Measurements from ENCODE around the gene ZNF787. TPM values are rescaled to one million over a fixed set of nuclear protein-coding genes. Genes with fewer than 3 reads are reported as not detected.

The ZNF787 gene
- polyA plus RNA-seq, 1 donor from 2014 or later = 2.8 TPM

GRCh38 chr19:56138069-56138468, 17.0 kb upstream of the ZNF787 start:
- Mint-ChIP-seq H3K9me3 (no peaks in the 10 kb centered on the region), H3K4me1 (peaks cover 21 to 25% (median 21%) of the 10 kb centered on the region in 3 donors), H3K27ac (no peak overlapping the region), H3K27me3 (no peaks in the 10 kb centered on the region), H3K36me3 (peaks cover 2% of the 10 kb centered on the region), H3K4me3 (peak overlapping the region in 2 of 4 donors; percentile 74 to 89)

- no peaks in the 10 kb centered on the region for H3K9me3 Mint-ChIP-seq
- H3K4me3 Mint-ChIP-seq = peak overlapping the region in 2 of 4 donors; percentile 75 to 89
- H3K36me3 Mint-ChIP-seq = peaks cover 2% of the 10 kb centered on the region
- no peaks in the 10 kb centered on the region for H3K27me3 Mint-ChIP-seq
- H3K4me1 Mint-ChIP-seq = peaks cover 21 to 25% (median 21%) of the 10 kb centered on the region in 3 donors
- no peak overlapping the region for H3K27ac Mint-ChIP-seq
Measured at GRCh38 chr19:56137405-56137804, 16.3 kb upstream of the ZNF787 start.

- Mint-ChIP-seq H3K27ac (no peak overlapping the region), H3K27me3 (no peaks in the 10 kb centered on the region), H3K4me3 (no peak overlapping the region), H3K9me3 (no peaks in the 10 kb centered on the region), H3K4me1 (peaks cover 16 to 21% (median 17%) of the 10 kb centered on the region in 3 donors), H3K36me3 (peaks cover 2% of the 10 kb centered on the region)
Measured at GRCh38 chr19:56136362-56136761, 15.3 kb upstream of the ZNF787 start.

- Mint-ChIP-seq H3K27me3 (no peaks in the 10 kb centered on the region), H3K9me3 (no peaks in the 10 kb centered on the region), H3K36me3 (peaks cover 2% of the 10 kb centered on the region), H3K4me1 (peaks cover 6 to 11% (median 10%) of the 10 kb centered on the region in 3 donors), H3K27ac (peak overlapping the region in 2 of 3 donors; percentile 0 to 91), H3K4me3 (peak overlapping the region in 1 of 4 donors; percentile 4)
Measured at GRCh38 chr19:56134654-56134921, 13.5 kb upstream of the ZNF787 start.

- peak overlapping the region; percentile 0 to 91 (median 16) for H3K27ac Mint-ChIP-seq
- peaks cover 6 to 10% (median 9%) of the 10 kb centered on the region in 3 donors for H3K4me1 Mint-ChIP-seq
- H3K27me3 Mint-ChIP-seq = no peaks in the 10 kb centered on the region
- no peaks in the 10 kb centered on the region for H3K9me3 Mint-ChIP-seq
- peak overlapping the region; percentile 4 to 75 (median 42) for H3K4me3 Mint-ChIP-seq
- H3K36me3 Mint-ChIP-seq = peaks cover under 1% of the 10 kb centered on the region
Measured at GRCh38 chr19:56133858-56134653, 13.0 kb upstream of the ZNF787 start.

- Mint-ChIP-seq H3K4me3 (peak overlapping the region in 1 of 4 donors; percentile 47), H3K27ac (peak overlapping the region in 1 of 3 donors; percentile 90), H3K4me1 (peaks cover 6 to 9% (median 9%) of the 10 kb centered on the region in 3 donors), H3K9me3 (no peaks in the 10 kb centered on the region), H3K27me3 (no peaks in the 10 kb centered on the region), H3K36me3 (no peaks in the 10 kb centered on the region)
Measured at GRCh38 chr19:56132316-56132822, 11.3 kb upstream of the ZNF787 start.

GRCh38 chr19:56131651-56132050, 10.6 kb upstream of the ZNF787 start:
- Mint-ChIP-seq H3K36me3 (no peaks in the 10 kb centered on the region), H3K4me1 (peaks cover 6 to 9% (median 9%) of the 10 kb centered on the region in 3 donors), H3K27me3 (no peaks in the 10 kb centered on the region), H3K4me3 (no peak overlapping the region), H3K27ac (no peak overlapping the region), H3K9me3 (no peaks in the 10 kb centered on the region)

GRCh38 chr19:56130006-56130405, 8.9 kb upstream of the ZNF787 start:
- Mint-ChIP-seq H3K9me3 (no peaks in the 10 kb centered on the region), H3K27ac (no peak overlapping the region), H3K27me3 (no peaks in the 10 kb centered on the region), H3K4me1 (peaks cover 6 to 9% (median 6%) of the 10 kb centered on the region in 3 donors), H3K36me3 (no peaks in the 10 kb centered on the region), H3K4me3 (no peak overlapping the region)

- Mint-ChIP-seq H3K9me3 (no peaks in the 10 kb centered on the region), H3K4me3 (no peak overlapping the region), H3K27me3 (no peaks in the 10 kb centered on the region), H3K4me1 (peaks cover 0 to under 1% (median 0%) of the 10 kb centered on the region in 3 donors), H3K27ac (peak overlapping the region in 1 of 3 donors; percentile 23), H3K36me3 (no peaks in the 10 kb centered on the region)
Measured at GRCh38 chr19:56126983-56127780, 6.1 kb upstream of the ZNF787 start.

GRCh38 chr19:56125806-56126590, 4.9 kb upstream of the ZNF787 start:
- H3K4me3 Mint-ChIP-seq = no peak overlapping the region

GRCh38 chr19:56124578-56124977, 3.5 kb upstream of the ZNF787 start:
- Mint-ChIP-seq H3K27ac (no peak overlapping the region), H3K36me3 (no peaks in the 10 kb centered on the region), H3K27me3 (no peaks in the 10 kb centered on the region), H3K4me1 (peaks cover 5 to 15% (median 9%) of the 10 kb centered on the region in 3 donors), H3K9me3 (no peaks in the 10 kb centered on the region), H3K4me3 (no peak overlapping the region)

More at GRCh38 chr19:56125806-56126590, 4.9 kb upstream of the ZNF787 start:
- Mint-ChIP-seq H3K27me3 (no peaks in the 10 kb centered on the region), H3K27ac (no peak overlapping the region), H3K36me3 (no peaks in the 10 kb centered on the region), H3K4me1 (peaks cover 3 to 8% (median 4%) of the 10 kb centered on the region in 3 donors), H3K9me3 (no peaks in the 10 kb centered on the region)

- H3K9me3 Mint-ChIP-seq = no peaks in the 10 kb centered on the region
- peaks cover 13 to 20% (median 20%) of the 10 kb centered on the region in 3 donors for H3K4me1 Mint-ChIP-seq
- H3K36me3 Mint-ChIP-seq = no peaks in the 10 kb centered on the region
- H3K27ac Mint-ChIP-seq = peak overlapping the region in 1 of 3 donors; percentile 16
- no peaks in the 10 kb centered on the region for H3K27me3 Mint-ChIP-seq
- peak overlapping the region in 2 of 4 donors; percentile 6 to 50 for H3K4me3 Mint-ChIP-seq
Measured at GRCh38 chr19:56123266-56123891, 2.3 kb upstream of the ZNF787 start.

GRCh38 chr19:56120371-56121179, 520 bp downstream of the ZNF787 start:
- no peaks in the 10 kb centered on the region for H3K27me3 Mint-ChIP-seq
- H3K27ac Mint-ChIP-seq = peak overlapping the region; percentile 96 to 98 (median 98)
- H3K4me1 Mint-ChIP-seq = peaks cover 13 to 30% (median 26%) of the 10 kb centered on the region in 3 donors
- peak overlapping the region; percentile 90 to 95 (median 94) for H3K4me3 Mint-ChIP-seq
- H3K36me3 Mint-ChIP-seq = no peaks in the 10 kb centered on the region
- no peaks in the 10 kb centered on the region for H3K9me3 Mint-ChIP-seq
